ENCODE measurements around the gene ZNF207. TPM values are rescaled to one million over a fixed set of nuclear protein-coding genes. Genes with fewer than 3 reads are reported as not detected.
"Not testable (repeated sequence)": the region's sequence is repeated elsewhere in the genome, so short reads cannot be mapped to it uniquely, and the experiment has no call there.

The ZNF207 gene
- total RNA-seq, 2 experiments from 2014 or later, result 197 to 231 TPM

GRCh38 chr17:32388128-32388527 is 38.2 kb downstream of the ZNF207 start:
- H3K4me1 Mint-ChIP-seq; H3K9me3 Mint-ChIP-seq (ENCODE audit: low read depth); H3K27ac Mint-ChIP-seq; POLR2A ChIA-PET; DNase-seq; H3K4me3 Mint-ChIP-seq; H3K27me3 Mint-ChIP-seq; ATAC-seq; H3K36me3 Mint-ChIP-seq (ENCODE audit: low read depth); intact Hi-C loops (cut with DNase I, micrococcal nuclease): not testable (repeated sequence)
- CTCF ChIA-PET, result interaction anchor here (0.6 to 1.7 kb wide), 3 partner anchors 15 to 73 kb away, joined by 3 to 5 read pairs (median 4); no protein-coding TSS in a partner anchor

- H3K4me3 Mint-ChIP-seq, result no peak overlapping the region
- H3K27ac Mint-ChIP-seq, result no peak overlapping the region
- intact Hi-C loops (cut with DNase I, micrococcal nuclease), result no loop called here
- CTCF ChIA-PET, result interaction anchor here (0.6 to 1.4 kb wide), 2 partner anchors 18 to 73 kb away, joined by 3 to 5 read pairs; no protein-coding TSS in a partner anchor
- POLR2A ChIA-PET, result no interaction called here
- DNase-seq, result no peak
- H3K36me3 Mint-ChIP-seq (ENCODE audit: low read depth), result peaks cover 9% of the 10 kb centered on the region
- no peaks in the 10 kb centered on the region for H3K27me3 Mint-ChIP-seq
- peaks cover 2% of the 10 kb centered on the region for H3K4me1 Mint-ChIP-seq
- ATAC-seq, result no peak
- no peaks in the 10 kb centered on the region for H3K9me3 Mint-ChIP-seq (ENCODE audit: low read depth)
Observed at GRCh38 chr17:32388613-32389459, 38.9 kb downstream of the ZNF207 start.

GRCh38 chr17:32393904-32394303 is 43.9 kb downstream of the ZNF207 start:
- Mint-ChIP-seq H3K27me3 (no peaks in the 10 kb centered on the region), H3K27ac (peak overlapping the region; percentile 65), H3K36me3 (ENCODE audit: low read depth) (peaks cover 11% of the 10 kb centered on the region), H3K9me3 (ENCODE audit: low read depth) (no peaks in the 10 kb centered on the region), H3K4me3 (no peak overlapping the region), H3K4me1 (no peaks in the 10 kb centered on the region)
- intact Hi-C loops (cut with DNase I, micrococcal nuclease), result no loop called here
- ChIA-PET CTCF (no interaction called here), POLR2A (no interaction called here)
- ATAC-seq (no peak), DNase-seq (no peak)

GRCh38 chr17:32396343-32396742 is 46.4 kb downstream of the ZNF207 start:
- Mint-ChIP-seq H3K27me3 (no peaks in the 10 kb centered on the region), H3K36me3 (ENCODE audit: low read depth) (peaks cover 8% of the 10 kb centered on the region), H3K4me1 (no peaks in the 10 kb centered on the region), H3K4me3 (no peak overlapping the region), H3K9me3 (ENCODE audit: low read depth) (no peaks in the 10 kb centered on the region), H3K27ac (no peak overlapping the region)
- CTCF ChIA-PET, result interaction anchor here (0.6 to 0.8 kb wide), 2 partner anchors 31 to 402 kb away, joined by 3 read pairs; no protein-coding TSS in a partner anchor
- ATAC-seq (no peak), DNase-seq (no peak)
- intact Hi-C loops (cut with DNase I, micrococcal nuclease), result no loop called here
- POLR2A ChIA-PET, result no interaction called here

- Mint-ChIP-seq H3K4me3 (no peak overlapping the region), H3K36me3 (ENCODE audit: low read depth) (peaks cover 4% of the 10 kb centered on the region), H3K9me3 (ENCODE audit: low read depth) (no peaks in the 10 kb centered on the region), H3K4me1 (peaks cover 3% of the 10 kb centered on the region), H3K27me3 (no peaks in the 10 kb centered on the region), H3K27ac (peak overlapping the region; percentile 51)
- DNase-seq, result no peak
- ATAC-seq, result no peak
- CTCF ChIA-PET, result interaction anchor here (0.9 kb wide), 1 partner anchor 26 kb away, joined by 3 read pairs; no protein-coding TSS in a partner anchor
- intact Hi-C loops (cut with DNase I, micrococcal nuclease), result no loop called here
- POLR2A ChIA-PET, result interaction anchor here (0.6 kb wide), 1 partner anchor 9 kb away, joined by 3 read pairs; no protein-coding TSS in a partner anchor
Observed at GRCh38 chr17:32398946-32399345, 49.0 kb downstream of the ZNF207 start.

GRCh38 chr17:32410085-32410484 is 60.1 kb downstream of the ZNF207 start:
- H3K36me3 Mint-ChIP-seq (ENCODE audit: low read depth); intact Hi-C loops (cut with DNase I, micrococcal nuclease); H3K4me3 Mint-ChIP-seq; POLR2A ChIA-PET; H3K27me3 Mint-ChIP-seq; DNase-seq; H3K4me1 Mint-ChIP-seq; H3K9me3 Mint-ChIP-seq (ENCODE audit: low read depth); H3K27ac Mint-ChIP-seq; ATAC-seq: not testable (repeated sequence)
- CTCF ChIA-PET, result interaction anchor here (0.6 to 1.1 kb wide), 2 partner anchors 52 to 499 kb away, joined by 3 to 4 read pairs; no protein-coding TSS in a partner anchor

GRCh38 chr17:32426894-32427293 is 76.9 kb downstream of the ZNF207 start:
- intact Hi-C loops (cut with DNase I, micrococcal nuclease), result no loop called here
- no peaks in the 10 kb centered on the region for H3K27me3 Mint-ChIP-seq

GRCh38 chr17:32429598-32429997 is 79.6 kb downstream of the ZNF207 start:
- peaks cover 13% of the 10 kb centered on the region for H3K9me3 Mint-ChIP-seq (ENCODE audit: low read depth)
- ChIA-PET CTCF (interaction anchor here (0.6 to 1.1 kb wide), 2 partner anchors 24 to 110 kb away, joined by 3 read pairs; no protein-coding TSS in a partner anchor), POLR2A (no interaction called here)
- no peak for DNase-seq
- no peak for ATAC-seq
- H3K4me3 Mint-ChIP-seq, result no peak overlapping the region
- H3K27me3 Mint-ChIP-seq, result no peaks in the 10 kb centered on the region
- no peak overlapping the region for H3K27ac Mint-ChIP-seq
- intact Hi-C loops (cut with DNase I, micrococcal nuclease), result no loop called here
- H3K4me1 Mint-ChIP-seq, result no peaks in the 10 kb centered on the region
- peaks cover 7% of the 10 kb centered on the region for H3K36me3 Mint-ChIP-seq (ENCODE audit: low read depth)

More at GRCh38 chr17:32426894-32427293, 76.9 kb downstream of the ZNF207 start:
- Mint-ChIP-seq H3K9me3 (ENCODE audit: low read depth) (peaks cover 13% of the 10 kb centered on the region), H3K4me3 (no peak overlapping the region), H3K36me3 (ENCODE audit: low read depth) (peaks cover 7% of the 10 kb centered on the region), H3K4me1 (no peaks in the 10 kb centered on the region), H3K27ac (no peak overlapping the region)
- POLR2A ChIA-PET, result no interaction called here
- CTCF ChIA-PET, result interaction anchor here (0.6 kb wide), 1 partner anchor 118 kb away, joined by 3 read pairs; no protein-coding TSS in a partner anchor
- DNase-seq (no peak), ATAC-seq (no peak)

Small RNA genes within 50 kb of the gene (microRNA-seq; reads per million reads assigned to microRNA genes)
- not detected for gene MIR632 (ENCODE audit: borderline replicate concordance)

Other genes with a start within 250 kb of the ZNF207 start
- gene RHOT1, start 207.7 kb upstream of the ZNF207 start, total RNA-seq, result 10 to 100 TPM; 23.3 to 34.1 TPM
- under 1 TPM in 1 of 2 experiments, not detected in 1; 0.09 TPM for gene RHBDL3, start 84.3 kb upstream of the ZNF207 start, total RNA-seq
- gene C17orf75, start 8.0 kb upstream of the ZNF207 start, total RNA-seq, result 10 to 100 TPM; 21.9 to 34.0 TPM
- gene PSMD11, start 94.4 kb downstream of the ZNF207 start, total RNA-seq, result 100 to 1,000 TPM; 109 to 135 TPM
- 10 to 100 TPM; 15.3 to 15.4 TPM for gene CDK5R1, start 136.8 kb downstream of the ZNF207 start, total RNA-seq